COLO668 (cell line): ENCODE measurements around the gene ARFIP1.
A peak's percentile ranks its signal among the peaks of the same experiment; 100 is the strongest.
"Not testable (repeated sequence)": the region's sequence is repeated elsewhere in the genome, so short reads cannot be mapped to it uniquely, and the experiment has no call there.

Source experiments
- DNase-seq: peaks from one replicate; lab custom pipeline; 2025; ENCODE audit not compliant: unreplicated experiment; lab: John Stamatoyannopoulos, UW

Gene ARFIP1

GRCh38 chr4:152836936-152837335, 57.2 kb downstream of the ARFIP1 start:
- no peak for DNase-seq

GRCh38 chr4:152839729-152840128, 60.0 kb downstream of the ARFIP1 start:
- DNase-seq = not testable (repeated sequence)

- peak; percentile 47 for DNase-seq
These were observed 63.8 kb downstream of the ARFIP1 start for GRCh38 chr4:152843481-152844090.

- DNase-seq = no peak
These were observed 67.6 kb downstream of the ARFIP1 start for GRCh38 chr4:152847376-152847775.

- DNase-seq = no peak
These were observed 68.8 kb downstream of the ARFIP1 start for GRCh38 chr4:152848508-152848907.

GRCh38 chr4:152849350-152849749, 69.6 kb downstream of the ARFIP1 start:
- no peak for DNase-seq

- DNase-seq = no peak
These were observed 70.6 kb downstream of the ARFIP1 start for GRCh38 chr4:152850377-152850776.

- no peak for DNase-seq
These were observed 71.5 kb downstream of the ARFIP1 start for GRCh38 chr4:152851226-152851625.

- no peak for DNase-seq
These were observed 73.5 kb downstream of the ARFIP1 start for GRCh38 chr4:152853293-152853692.

GRCh38 chr4:152854016-152854415, 74.3 kb downstream of the ARFIP1 start:
- DNase-seq = not testable (repeated sequence)

- DNase-seq = no peak
These were observed 77.2 kb downstream of the ARFIP1 start for GRCh38 chr4:152856960-152857359.

- DNase-seq = no peak
These were observed 79.2 kb downstream of the ARFIP1 start for GRCh38 chr4:152858934-152859333.

- DNase-seq = no peak
These were observed 80.3 kb downstream of the ARFIP1 start for GRCh38 chr4:152860046-152860445.

- DNase-seq = no peak
These were observed 82.9 kb downstream of the ARFIP1 start for GRCh38 chr4:152862608-152863007.

GRCh38 chr4:152864361-152864760, 84.6 kb downstream of the ARFIP1 start:
- DNase-seq = no peak

GRCh38 chr4:152866432-152866993, 86.8 kb downstream of the ARFIP1 start:
- DNase-seq = not testable (repeated sequence)

GRCh38 chr4:152870606-152871005, 90.9 kb downstream of the ARFIP1 start:
- DNase-seq = no peak

GRCh38 chr4:152875261-152875660, 95.5 kb downstream of the ARFIP1 start:
- no peak for DNase-seq

- DNase-seq = no peak
These were observed 98.1 kb downstream of the ARFIP1 start for GRCh38 chr4:152877868-152878267.

GRCh38 chr4:152880263-152880662, 100.5 kb downstream of the ARFIP1 start:
- DNase-seq = no peak

GRCh38 chr4:152881974-152882373, 102.2 kb downstream of the ARFIP1 start:
- DNase-seq = no peak

GRCh38 chr4:152885185-152885584, 105.4 kb downstream of the ARFIP1 start:
- no peak for DNase-seq

- DNase-seq = no peak
These were observed 106.4 kb downstream of the ARFIP1 start for GRCh38 chr4:152886201-152886600.
